ENCODE results near the gene COL6A2.
"Not testable (repeated sequence)": the region's sequence is repeated elsewhere in the genome, so short reads cannot be mapped to it uniquely, and the experiment has no call there.

COL6A2 gene

DNA sequence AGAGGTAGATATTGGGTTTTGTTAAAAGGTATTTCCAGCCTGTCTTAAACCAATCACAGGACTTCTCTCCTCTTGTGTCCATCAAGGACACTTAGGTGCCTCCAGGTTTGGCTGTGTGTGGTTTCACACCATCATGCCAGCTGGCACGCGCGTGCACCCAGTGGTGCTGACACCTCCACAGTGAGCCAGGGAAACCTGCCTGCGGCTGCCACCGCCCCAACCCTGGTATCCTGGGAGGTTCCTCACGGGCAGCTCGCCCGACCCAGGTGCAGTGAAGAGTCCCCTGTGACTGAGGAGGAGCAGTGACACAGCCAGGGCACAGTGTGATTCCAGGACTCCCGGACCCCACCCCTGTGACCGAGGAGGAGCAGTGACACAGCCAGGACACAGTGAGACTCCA lies 13.2 kb upstream of the COL6A2 start:
- no peaks in the 10 kb centered on the region for H3K27me3 ChIP-seq (ENCODE audit: control insufficient read depth in 2 of 2, insufficient read depth in 2 of 2, low read length in 2 of 2)
- H3K4me3 ChIP-seq (ENCODE audit: low read length in 2 of 2): no peak overlapping the region
- H3K9me3 ChIP-seq (ENCODE audit: control insufficient read depth in 2 of 2, low read length in 2 of 2): no peaks in the 10 kb centered on the region
- H3K4me1 ChIP-seq (ENCODE audit: control insufficient read depth in 2 of 2, insufficient read depth in 2 of 2, low read length in 2 of 2): no peaks in the 10 kb centered on the region
- no peaks in the 10 kb centered on the region for H3K36me3 ChIP-seq (ENCODE audit: control insufficient read depth in 2 of 2, insufficient read depth in 2 of 2, low read length in 2 of 2)
- no peak overlapping the region for H3K9ac ChIP-seq (ENCODE audit: low read depth in 1 of 2, low read length in 2 of 2)
- no peak overlapping the region for H3K27ac ChIP-seq (ENCODE audit: low read depth in 2 of 2, low read length in 2 of 2)

DNA sequence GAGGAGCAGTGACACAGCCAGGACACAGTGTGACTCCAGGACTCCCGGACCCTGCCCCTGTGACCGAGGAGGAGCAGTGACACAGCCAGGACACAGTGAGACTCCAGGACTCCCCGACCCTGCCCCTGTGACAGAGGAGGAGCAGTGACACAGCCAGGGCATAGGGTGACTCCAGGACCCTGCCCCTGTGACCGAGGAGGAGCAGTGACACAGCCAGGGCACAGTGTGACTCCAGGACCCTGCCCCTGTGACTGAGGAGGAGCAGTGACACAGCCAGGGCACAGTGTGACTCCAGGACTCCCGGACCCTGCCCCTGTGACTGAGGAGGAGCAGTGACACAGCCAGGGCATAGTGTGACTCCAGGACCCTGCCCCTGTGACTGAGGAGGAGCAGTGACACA lies 12.7 kb upstream of the COL6A2 start:
- H3K4me1 ChIP-seq (ENCODE audit: control insufficient read depth in 2 of 2, insufficient read depth in 2 of 2, low read length in 2 of 2); H3K27me3 ChIP-seq (ENCODE audit: control insufficient read depth in 2 of 2, insufficient read depth in 2 of 2, low read length in 2 of 2); H3K9ac ChIP-seq (ENCODE audit: low read depth in 1 of 2, low read length in 2 of 2); H3K9me3 ChIP-seq (ENCODE audit: control insufficient read depth in 2 of 2, low read length in 2 of 2); H3K36me3 ChIP-seq (ENCODE audit: control insufficient read depth in 2 of 2, insufficient read depth in 2 of 2, low read length in 2 of 2); H3K27ac ChIP-seq (ENCODE audit: low read depth in 2 of 2, low read length in 2 of 2); H3K4me3 ChIP-seq (ENCODE audit: low read length in 2 of 2): not testable (repeated sequence)

DNA sequence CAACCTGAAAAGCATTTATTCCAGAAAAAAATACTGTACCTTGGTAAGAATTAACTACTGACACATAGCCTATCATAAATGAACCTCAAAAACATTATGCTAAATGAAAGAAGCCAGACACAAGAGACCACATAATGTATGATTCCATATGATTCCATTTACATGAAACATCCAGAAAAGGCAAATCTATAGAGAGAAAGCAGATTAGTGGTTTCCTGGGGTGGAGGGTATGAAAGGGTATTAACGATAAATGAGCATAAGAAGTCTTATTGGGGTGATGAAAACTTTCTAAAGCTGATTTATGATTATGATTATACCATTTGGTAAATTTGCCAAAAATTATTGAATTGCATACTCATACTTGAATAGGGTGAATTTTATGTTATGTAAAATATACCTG lies 10.3 kb upstream of the COL6A2 start:
- Histone ChIP-seq H3K4me3 (ENCODE audit: low read length in 2 of 2) (no peak overlapping the region), H3K9ac (ENCODE audit: low read depth in 1 of 2, low read length in 2 of 2) (no peak overlapping the region), H3K27me3 (ENCODE audit: control insufficient read depth in 2 of 2, insufficient read depth in 2 of 2, low read length in 2 of 2) (no peaks in the 10 kb centered on the region), H3K4me1 (ENCODE audit: control insufficient read depth in 2 of 2, insufficient read depth in 2 of 2, low read length in 2 of 2) (peaks cover 0 to 2% of the 10 kb centered on the region in 2 donors), H3K9me3 (ENCODE audit: control insufficient read depth in 2 of 2, low read length in 2 of 2) (no peaks in the 10 kb centered on the region), H3K36me3 (ENCODE audit: control insufficient read depth in 2 of 2, insufficient read depth in 2 of 2, low read length in 2 of 2) (no peaks in the 10 kb centered on the region), H3K27ac (ENCODE audit: low read depth in 2 of 2, low read length in 2 of 2) (no peak overlapping the region)

DNA sequence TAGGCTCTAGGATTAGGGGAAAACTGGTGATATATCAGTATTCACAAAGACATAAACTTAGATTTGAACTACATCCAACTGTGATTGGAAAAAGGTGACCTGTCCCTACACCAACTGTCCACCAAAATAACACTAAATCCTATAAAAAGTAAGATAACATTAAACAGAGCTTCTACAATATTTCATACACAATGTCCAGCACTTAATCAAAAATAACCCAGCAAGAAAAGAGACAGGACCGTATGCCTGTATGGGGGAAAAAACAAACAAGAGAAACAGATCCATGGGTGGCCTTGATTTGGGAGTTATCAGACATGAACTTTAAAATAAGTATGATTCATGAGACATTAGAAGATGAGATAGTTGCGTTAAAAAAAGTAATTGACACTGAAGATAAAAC lies 9.7 kb upstream of the COL6A2 start:
- Histone ChIP-seq H3K27ac (ENCODE audit: low read depth in 2 of 2, low read length in 2 of 2) (no peak overlapping the region), H3K9me3 (ENCODE audit: control insufficient read depth in 2 of 2, low read length in 2 of 2) (no peaks in the 10 kb centered on the region), H3K4me1 (ENCODE audit: control insufficient read depth in 2 of 2, insufficient read depth in 2 of 2, low read length in 2 of 2) (peaks cover 0 to 2% of the 10 kb centered on the region in 2 donors), H3K27me3 (ENCODE audit: control insufficient read depth in 2 of 2, insufficient read depth in 2 of 2, low read length in 2 of 2) (no peaks in the 10 kb centered on the region), H3K4me3 (ENCODE audit: low read length in 2 of 2) (no peak overlapping the region), H3K9ac (ENCODE audit: low read depth in 1 of 2, low read length in 2 of 2) (no peak overlapping the region), H3K36me3 (ENCODE audit: control insufficient read depth in 2 of 2, insufficient read depth in 2 of 2, low read length in 2 of 2) (no peaks in the 10 kb centered on the region)

DNA sequence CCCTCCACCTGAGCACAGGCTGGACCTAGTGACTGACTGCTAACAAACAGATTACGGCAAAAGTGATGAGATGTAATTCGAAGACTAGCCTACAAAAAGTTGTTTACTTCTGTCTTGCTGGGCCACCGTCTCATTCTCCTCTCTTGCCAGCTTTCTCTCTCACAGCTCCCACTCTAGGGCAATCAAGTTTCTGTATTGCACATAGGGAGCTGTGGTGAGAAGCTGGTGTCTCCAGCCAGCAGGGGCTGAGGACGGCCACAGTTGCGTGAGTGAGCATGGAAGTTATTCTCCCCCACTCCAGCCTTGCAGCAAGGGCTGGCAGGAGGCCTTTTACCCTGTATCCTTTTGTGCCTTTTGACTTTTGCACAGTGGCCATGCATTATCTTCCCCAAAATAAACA lies 8.6 kb upstream of the COL6A2 start:
- peaks cover 0 to 2% of the 10 kb centered on the region in 2 donors for H3K4me1 ChIP-seq (ENCODE audit: control insufficient read depth in 2 of 2, insufficient read depth in 2 of 2, low read length in 2 of 2)
- H3K27me3 ChIP-seq (ENCODE audit: control insufficient read depth in 2 of 2, insufficient read depth in 2 of 2, low read length in 2 of 2): no peaks in the 10 kb centered on the region
- H3K4me3 ChIP-seq (ENCODE audit: low read length in 2 of 2): no peak overlapping the region
- no peaks in the 10 kb centered on the region for H3K36me3 ChIP-seq (ENCODE audit: control insufficient read depth in 2 of 2, insufficient read depth in 2 of 2, low read length in 2 of 2)
- H3K9ac ChIP-seq (ENCODE audit: low read depth in 1 of 2, low read length in 2 of 2): no peak overlapping the region
- no peak overlapping the region for H3K27ac ChIP-seq (ENCODE audit: low read depth in 2 of 2, low read length in 2 of 2)
- H3K9me3 ChIP-seq (ENCODE audit: control insufficient read depth in 2 of 2, low read length in 2 of 2): no peaks in the 10 kb centered on the region

DNA sequence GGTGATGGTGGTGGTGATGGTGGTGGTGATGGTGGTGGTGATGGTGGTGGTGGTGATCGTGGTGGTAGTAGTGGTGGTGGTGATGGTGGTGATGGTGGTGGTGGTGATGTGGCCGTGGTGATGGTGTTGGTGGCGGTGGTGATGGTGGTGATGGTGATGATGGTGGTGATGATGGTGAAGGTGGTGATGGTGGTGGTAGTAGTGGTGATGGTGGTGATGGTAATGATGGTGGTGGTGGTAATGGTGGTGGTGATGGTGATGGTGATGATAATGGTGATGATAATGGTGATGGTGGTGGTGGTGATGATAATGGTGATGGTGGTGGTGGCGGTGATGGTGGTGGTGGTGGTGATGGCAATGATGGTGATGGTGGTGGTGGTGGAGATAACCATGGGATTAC lies 6.8 kb upstream of the COL6A2 start:
- H3K36me3 ChIP-seq (ENCODE audit: control insufficient read depth in 2 of 2, insufficient read depth in 2 of 2, low read length in 2 of 2): no peaks in the 10 kb centered on the region
- H3K4me3 ChIP-seq (ENCODE audit: low read length in 2 of 2): no peak overlapping the region
- H3K27ac ChIP-seq (ENCODE audit: low read depth in 2 of 2, low read length in 2 of 2): peak overlapping the region in 1 of 2 donors; percentile 91
- peaks cover 0 to 2% of the 10 kb centered on the region in 2 donors for H3K4me1 ChIP-seq (ENCODE audit: control insufficient read depth in 2 of 2, insufficient read depth in 2 of 2, low read length in 2 of 2)
- H3K9me3 ChIP-seq (ENCODE audit: control insufficient read depth in 2 of 2, low read length in 2 of 2): no peaks in the 10 kb centered on the region
- H3K27me3 ChIP-seq (ENCODE audit: control insufficient read depth in 2 of 2, insufficient read depth in 2 of 2, low read length in 2 of 2): no peaks in the 10 kb centered on the region
- no peak overlapping the region for H3K9ac ChIP-seq (ENCODE audit: low read depth in 1 of 2, low read length in 2 of 2)

DNA sequence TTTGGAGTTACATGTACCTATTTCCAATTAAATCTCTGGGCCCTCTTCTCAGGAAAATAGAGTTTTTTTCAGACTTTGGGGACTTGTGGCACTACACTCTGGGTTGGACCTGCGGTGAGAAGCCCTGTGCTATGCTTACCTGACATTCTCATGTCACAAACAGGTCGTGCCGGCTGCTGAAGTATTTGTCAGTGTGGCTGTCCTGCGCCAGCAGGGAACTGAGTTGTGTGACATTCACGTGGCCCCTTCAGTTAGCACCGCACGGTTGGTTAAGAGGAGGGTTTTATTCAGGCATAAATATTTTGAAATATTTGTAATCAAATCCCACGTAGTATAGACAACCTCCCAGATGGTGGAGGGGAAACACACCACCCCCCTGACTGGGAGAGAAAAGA lies 6.3 kb upstream of the COL6A2 start:
- Histone ChIP-seq H3K9ac (ENCODE audit: low read depth in 1 of 2, low read length in 2 of 2) (peak overlapping the region in 1 of 2 donors; percentile 47), H3K4me3 (ENCODE audit: low read length in 2 of 2) (no peak overlapping the region), H3K27ac (ENCODE audit: low read depth in 2 of 2, low read length in 2 of 2) (peak overlapping the region; percentile 77 to 91)

DNA sequence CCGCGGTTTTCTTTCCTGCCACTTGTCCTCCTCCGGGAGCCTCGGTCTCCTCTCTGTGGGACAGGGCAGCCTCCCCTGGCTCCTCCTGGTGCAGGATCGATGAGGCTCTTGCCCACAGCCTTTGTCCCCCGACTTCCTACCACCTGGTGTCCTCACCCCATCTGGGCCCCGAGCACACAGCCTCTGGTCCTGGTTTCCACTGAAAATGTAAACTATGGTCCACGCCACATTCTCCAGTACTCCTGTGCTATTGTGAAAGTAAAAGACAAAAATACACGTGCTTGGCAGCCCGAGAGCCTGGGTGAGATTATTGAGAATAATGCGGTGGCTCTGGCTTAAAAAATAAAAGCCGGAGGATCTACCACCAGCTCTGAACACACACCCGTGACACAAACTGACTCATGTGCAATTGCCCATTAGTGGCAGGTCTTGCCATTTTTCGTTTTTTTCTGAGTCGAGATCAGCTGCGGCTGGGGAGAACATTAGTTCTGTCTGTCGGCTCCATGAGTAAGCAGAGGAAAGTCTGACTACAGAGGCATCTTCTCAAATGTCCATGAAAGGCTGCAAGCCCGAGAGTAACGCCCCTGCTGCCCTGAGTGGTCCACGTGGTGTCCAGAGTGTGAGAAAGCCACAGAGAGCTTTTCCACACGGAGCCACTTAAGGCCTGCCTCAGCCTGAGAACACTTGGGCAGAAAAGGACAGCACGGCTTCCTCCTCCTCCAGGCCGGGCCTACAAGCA lies 5.7 kb upstream of the COL6A2 start:
- H3K36me3 ChIP-seq (ENCODE audit: control insufficient read depth in 2 of 2, insufficient read depth in 2 of 2, low read length in 2 of 2): no peaks in the 10 kb centered on the region
- peaks cover 0 to 2% of the 10 kb centered on the region in 2 donors for H3K4me1 ChIP-seq (ENCODE audit: control insufficient read depth in 2 of 2, insufficient read depth in 2 of 2, low read length in 2 of 2)
- H3K4me3 ChIP-seq (ENCODE audit: low read length in 2 of 2): peak overlapping the region in 1 of 2 donors; percentile 17
- H3K9ac ChIP-seq (ENCODE audit: low read depth in 1 of 2, low read length in 2 of 2): peak overlapping the region; percentile 20 to 47
- H3K27me3 ChIP-seq (ENCODE audit: control insufficient read depth in 2 of 2, insufficient read depth in 2 of 2, low read length in 2 of 2): peaks cover 0 to 2% of the 10 kb centered on the region in 2 donors
- no peaks in the 10 kb centered on the region for H3K9me3 ChIP-seq (ENCODE audit: control insufficient read depth in 2 of 2, low read length in 2 of 2)
- H3K27ac ChIP-seq (ENCODE audit: low read depth in 2 of 2, low read length in 2 of 2): peak overlapping the region; percentile 84 to 91

More for the DNA sequence above, 6.3 kb upstream of the COL6A2 start:
- Histone ChIP-seq H3K27me3 (ENCODE audit: control insufficient read depth in 2 of 2, insufficient read depth in 2 of 2, low read length in 2 of 2) (no peaks in the 10 kb centered on the region), H3K4me1 (ENCODE audit: control insufficient read depth in 2 of 2, insufficient read depth in 2 of 2, low read length in 2 of 2) (peaks cover 0 to 2% of the 10 kb centered on the region in 2 donors), H3K9me3 (ENCODE audit: control insufficient read depth in 2 of 2, low read length in 2 of 2) (no peaks in the 10 kb centered on the region), H3K36me3 (ENCODE audit: control insufficient read depth in 2 of 2, insufficient read depth in 2 of 2, low read length in 2 of 2) (no peaks in the 10 kb centered on the region)

DNA sequence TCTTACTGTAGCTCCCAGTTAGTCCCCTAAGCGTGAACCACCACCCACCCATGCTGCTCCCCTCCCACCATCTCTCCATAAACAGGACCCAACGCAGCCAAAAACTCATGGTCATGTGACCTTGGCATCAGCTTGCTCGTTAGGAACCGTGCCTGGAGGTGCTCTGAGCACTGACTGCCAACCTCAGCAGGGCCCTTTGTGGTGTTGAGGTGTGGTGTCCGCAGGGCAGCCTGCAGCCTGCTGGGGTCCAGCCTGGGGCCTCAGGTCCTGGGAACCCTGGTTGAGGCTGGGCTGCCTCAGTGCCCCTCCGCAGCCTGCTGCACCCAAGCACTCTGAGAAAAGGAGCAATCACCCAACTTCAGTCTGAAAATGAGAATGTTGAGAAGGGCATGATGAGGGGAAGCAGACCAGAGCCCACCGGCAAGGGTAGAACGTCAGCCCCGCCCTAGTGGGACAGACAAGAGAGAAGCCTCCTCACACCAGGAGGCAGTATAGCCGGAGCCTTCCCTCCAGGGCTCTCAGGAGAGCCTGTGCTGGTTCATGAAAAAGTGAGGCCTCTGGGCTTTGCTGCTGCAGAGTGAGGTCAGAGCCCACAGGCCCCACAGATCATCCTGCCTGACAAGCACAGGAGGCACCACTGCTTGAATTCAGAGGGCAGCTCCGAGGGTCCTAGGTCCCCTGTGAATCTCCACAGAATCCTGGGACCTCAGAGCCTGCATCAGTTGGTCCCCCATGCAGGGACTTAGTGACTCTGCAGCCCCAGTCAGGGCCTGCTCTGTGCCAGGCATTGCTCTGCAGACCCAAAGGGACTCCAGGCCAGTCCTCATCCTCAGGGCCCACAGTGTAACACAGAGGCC lies 4.9 kb upstream of the COL6A2 start:
- peaks cover 0 to 2% of the 10 kb centered on the region in 2 donors for H3K4me1 ChIP-seq (ENCODE audit: control insufficient read depth in 2 of 2, insufficient read depth in 2 of 2, low read length in 2 of 2)
- H3K36me3 ChIP-seq (ENCODE audit: control insufficient read depth in 2 of 2, insufficient read depth in 2 of 2, low read length in 2 of 2): no peaks in the 10 kb centered on the region
- H3K27ac ChIP-seq (ENCODE audit: low read depth in 2 of 2, low read length in 2 of 2): peak overlapping the region; percentile 84 to 91
- peak overlapping the region in 1 of 2 donors; percentile 22 for H3K9ac ChIP-seq (ENCODE audit: low read depth in 1 of 2, low read length in 2 of 2)
- H3K27me3 ChIP-seq (ENCODE audit: control insufficient read depth in 2 of 2, insufficient read depth in 2 of 2, low read length in 2 of 2): peaks cover 0 to 2% of the 10 kb centered on the region in 2 donors
- no peak overlapping the region for H3K4me3 ChIP-seq (ENCODE audit: low read length in 2 of 2)
- no peaks in the 10 kb centered on the region for H3K9me3 ChIP-seq (ENCODE audit: control insufficient read depth in 2 of 2, low read length in 2 of 2)

DNA sequence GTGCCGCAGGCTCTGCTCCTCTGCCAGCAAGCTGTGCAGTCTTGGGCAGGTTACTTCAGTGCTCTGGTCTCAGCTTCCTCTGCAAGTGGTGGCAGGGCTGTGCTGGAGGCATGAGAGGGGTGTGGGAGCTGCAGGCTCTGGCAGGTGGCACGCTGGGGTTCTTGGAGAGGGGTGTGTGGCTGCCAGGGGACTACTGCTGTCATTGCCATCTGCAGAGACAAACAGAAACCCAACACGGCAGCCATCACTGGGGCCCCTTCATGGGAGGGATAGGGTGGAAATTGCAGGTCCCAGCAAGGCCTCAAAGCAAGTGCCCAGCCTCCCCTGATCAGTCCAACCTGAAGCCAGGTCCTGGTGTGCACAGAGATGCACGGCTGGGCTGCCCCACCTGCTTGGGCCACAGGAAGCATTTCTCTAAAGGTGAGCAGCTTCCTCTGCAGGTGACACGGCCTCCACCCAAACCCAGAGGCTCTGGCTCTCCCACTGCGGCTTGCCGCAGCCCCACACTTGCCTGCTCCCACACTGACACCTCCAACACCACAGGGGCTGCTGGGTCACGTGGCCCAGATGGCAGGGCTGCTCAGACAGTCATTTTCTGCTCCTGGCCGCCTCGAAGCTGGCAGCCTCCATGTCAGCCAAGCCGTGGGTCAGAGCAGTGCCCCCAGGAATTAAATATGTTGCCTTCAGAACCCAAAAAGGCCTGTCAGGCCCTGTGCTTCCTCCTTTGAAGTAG lies 4.1 kb upstream of the COL6A2 start:
- peaks cover 2% of the 10 kb centered on the region in 2 donors for H3K27me3 ChIP-seq (ENCODE audit: control insufficient read depth in 2 of 2, insufficient read depth in 2 of 2, low read length in 2 of 2)
- H3K4me3 ChIP-seq (ENCODE audit: low read length in 2 of 2): no peak overlapping the region
- no peak overlapping the region for H3K9ac ChIP-seq (ENCODE audit: low read depth in 1 of 2, low read length in 2 of 2)
- H3K9me3 ChIP-seq (ENCODE audit: control insufficient read depth in 2 of 2, low read length in 2 of 2): no peaks in the 10 kb centered on the region
- H3K36me3 ChIP-seq (ENCODE audit: control insufficient read depth in 2 of 2, insufficient read depth in 2 of 2, low read length in 2 of 2): no peaks in the 10 kb centered on the region
- peaks cover 0 to 2% of the 10 kb centered on the region in 2 donors for H3K4me1 ChIP-seq (ENCODE audit: control insufficient read depth in 2 of 2, insufficient read depth in 2 of 2, low read length in 2 of 2)
- H3K27ac ChIP-seq (ENCODE audit: low read depth in 2 of 2, low read length in 2 of 2): peak overlapping the region in 1 of 2 donors; percentile 91
